GM21723 (cell line): Measurements from ENCODE around the gene CLMN.
A peak's percentile ranks its signal among the peaks of the same experiment; 100 is the strongest.

Experiments
- ATAC-seq: cut with Tn5 transposase; IDR thresholded peaks from one replicate; pipeline ENCODE4 v1.9.1; 2021; ENCODE audit warnings: mild to moderate bottlenecking, moderate library complexity; ENCODE audit not compliant: unreplicated experiment

The CLMN gene

GRCh38 chr14:95250140-95250769 is 69.5 kb downstream of the CLMN start:
- ATAC-seq, result no peak

- ATAC-seq, result no peak
These were observed 71.3 kb downstream of the CLMN start for GRCh38 chr14:95248432-95248831.

- ATAC-seq, result no peak
These were observed 72.8 kb downstream of the CLMN start for GRCh38 chr14:95246870-95247269.

- ATAC-seq, result no peak
These were observed 74.4 kb downstream of the CLMN start for GRCh38 chr14:95245334-95245733.

GRCh38 chr14:95244587-95244986 is 75.1 kb downstream of the CLMN start:
- no peak for ATAC-seq

- ATAC-seq, result no peak
These were observed 76.8 kb downstream of the CLMN start for GRCh38 chr14:95242870-95243269.

GRCh38 chr14:95240859-95241813 is 78.6 kb downstream of the CLMN start:
- no peak for ATAC-seq

GRCh38 chr14:95238487-95239298 is 81.0 kb downstream of the CLMN start:
- ATAC-seq, result no peak

- ATAC-seq, result no peak
These were observed 81.8 kb downstream of the CLMN start for GRCh38 chr14:95237958-95238340.

- ATAC-seq, result no peak
These were observed 82.4 kb downstream of the CLMN start for GRCh38 chr14:95237121-95237957.

- ATAC-seq, result no peak
These were observed 83.5 kb downstream of the CLMN start for GRCh38 chr14:95236221-95236620.

- ATAC-seq, result no peak
These were observed 83.9 kb downstream of the CLMN start for GRCh38 chr14:95235767-95236166.

GRCh38 chr14:95235351-95235750 is 84.4 kb downstream of the CLMN start:
- no peak for ATAC-seq

- ATAC-seq, result no peak
These were observed 85.3 kb downstream of the CLMN start for GRCh38 chr14:95234426-95234825.

GRCh38 chr14:95233702-95234241 is 85.9 kb downstream of the CLMN start:
- peak; percentile 92 for ATAC-seq

GRCh38 chr14:95232894-95233584 is 86.7 kb downstream of the CLMN start:
- ATAC-seq, result no peak

- ATAC-seq, result no peak
These were observed 87.6 kb downstream of the CLMN start for GRCh38 chr14:95231966-95232633.

- no peak for ATAC-seq
These were observed 90.0 kb downstream of the CLMN start for GRCh38 chr14:95229749-95230148.

GRCh38 chr14:95228240-95228639 is 91.5 kb downstream of the CLMN start:
- ATAC-seq, result no peak
